Keratinocyte (primary cell): ENCODE data around the gene TXN2. TPM values are rescaled to one million over a fixed set of nuclear protein-coding genes. Genes with fewer than 3 reads are reported as not detected.

ENCODE experiments used
- DNase-seq: peaks from one replicate; pipeline ENCODE4 v3.0.0-alpha.2; 2011; ENCODE audit warnings: low read depth, missing footprints, low spot score
- FAIRE-seq: peaks from 2 replicates; lab custom pipeline; 2011; peaks lifted over from hg19 to GRCh38; lab: Jason Lieb, UNC
- H2AFZ ChIP-seq: 2 replicates; pipeline ENCODE4 v1.6.0; 2012; ENCODE audit warnings: low read length, control low read depth, inconsistent platforms; ENCODE audit not compliant: control insufficient read depth
- H3K27ac ChIP-seq: 2 replicates; pipeline ENCODE4 v1.5.1; 2011; ENCODE audit warnings: low read length; ENCODE audit not compliant: control insufficient read depth, insufficient read depth
- H3K27me3 ChIP-seq: 3 replicates; pipeline ENCODE4 v1.6.0; 2011; ENCODE audit warnings: low read length; ENCODE audit not compliant: control insufficient read depth, insufficient read depth; ENCODE audit errors: extremely low read depth
- H3K36me3 ChIP-seq, 2 experiments: 2 replicates in 1 of 2; 3 replicates in 1 of 2; pipeline ENCODE4 v1.5.1; 2011; ENCODE audit warnings: low read length in 2 of 2, mild to moderate bottlenecking in 1 of 2; ENCODE audit not compliant: control insufficient read depth in 2 of 2, insufficient read depth in 2 of 2; ENCODE audit errors: extremely low read depth in 1 of 2
- H3K4me1 ChIP-seq: 3 replicates; pipeline ENCODE4 v1.5.1; 2011; ENCODE audit warnings: low read length; ENCODE audit not compliant: control insufficient read depth, insufficient read depth; ENCODE audit errors: extremely low read depth
- H3K4me2 ChIP-seq: 3 replicates; pipeline ENCODE4 v1.6.0; 2011; ENCODE audit warnings: low read depth, low read length; ENCODE audit not compliant: control insufficient read depth, insufficient read depth; ENCODE audit errors: extremely low read depth
- H3K4me3 ChIP-seq, 3 experiments: fragments of 200-600 bp in 1 of 3; sonication (generic) in 1 of 3; 2 replicates in 2 of 3; 3 replicates in 1 of 3; pipeline ENCODE4 v1.5.1; 2011 to 2016; ENCODE audit warnings: low read length in 3 of 3, mild to moderate bottlenecking in 3 of 3, control low read depth in 2 of 3, inconsistent platforms in 1 of 3, low read depth in 1 of 3, mixed read lengths in 1 of 3, mixed run types in 1 of 3, moderate library complexity in 1 of 3; ENCODE audit not compliant: control insufficient read depth in 2 of 3, insufficient read depth in 2 of 3; ENCODE audit errors: extremely low read depth in 1 of 3
- H3K79me2 ChIP-seq: 2 replicates; pipeline ENCODE4 v1.6.0; 2012; ENCODE audit warnings: low read length; ENCODE audit not compliant: control insufficient read depth, insufficient read depth
- H3K9ac ChIP-seq: 3 replicates; pipeline ENCODE4 v1.6.0; 2011; ENCODE audit warnings: low read length; ENCODE audit not compliant: control insufficient read depth, insufficient read depth; ENCODE audit errors: extremely low read depth
- H3K9me1 ChIP-seq: 3 replicates; pipeline ENCODE4 v1.6.0; 2011; ENCODE audit warnings: low read length; ENCODE audit not compliant: control insufficient read depth, insufficient read depth; ENCODE audit errors: extremely low read depth
- H3K9me3 ChIP-seq: 2 replicates; pipeline ENCODE4 v1.5.1; 2012; ENCODE audit warnings: low read depth, low read length; ENCODE audit not compliant: control insufficient read depth
- H4K20me1 ChIP-seq: 3 replicates; pipeline ENCODE4 v1.6.0; 2011; ENCODE audit warnings: low read length; ENCODE audit not compliant: control insufficient read depth, insufficient read depth; ENCODE audit errors: extremely low read depth
- CTCF ChIP-seq, 3 experiments: IDR thresholded peaks in 1 of 3; conservative IDR thresholded peaks in 1 of 3; optimal IDR thresholded peaks in 1 of 3; 2 replicates in 2 of 3; 3 replicates in 1 of 3; pipeline versions ENCODE3 to v1.5.1; 2011; ENCODE audit warnings: low read length in 3 of 3, mild to moderate bottlenecking in 3 of 3, moderate library complexity in 2 of 3, control low read depth in 1 of 3, inconsistent platforms in 1 of 3; ENCODE audit not compliant: insufficient read depth in 2 of 3; ENCODE audit errors: extremely low read depth in 1 of 3
- EZH2 ChIP-seq: IDR thresholded peaks from one replicate; pipeline ENCODE4 v1.6.1; 2012; ENCODE audit warnings: inconsistent platforms, mild to moderate bottlenecking, low read length, moderate library complexity
- dilution Hi-C: fragments of 300-500 bp; cut with MboI; formaldehyde crosslinking; loops from one replicate; pipeline ENCODE4 v1.7.0; 2020; ENCODE audit warnings: low sequenced_read_pairs; ENCODE audit not compliant: extremely low pct_ligation_motif_present
- polyA plus RNA-seq, 5 experiments: library from polyadenylated mRNA; depleted of rRNA in 3 of 5; stranded (reverse) in 3 of 5; stranded (forward) in 1 of 5; unstranded in 1 of 5; fragments of >200 nt; gene quantifications; 1 replicate in 1 of 5; 2 replicates in 3 of 5; 3 replicates in 1 of 5; pipeline versions ENCODE4 v1.2.1 to v1.2.3, GENCODE V29; 2011 to 2012; ENCODE audit warnings: missing spikeins in 2 of 5, low read depth in 1 of 5, low replicate concordance in 1 of 5

Gene TXN2
- polyA plus RNA-seq, 1 donor (not counting 4 experiments of a cell fraction or from before 2014, with no cell fraction given): 95.9 TPM

- Histone ChIP-seq H3K9me3 (no peaks in the 10 kb centered on the region), H2AFZ (peak overlapping the region; percentile 80), H4K20me1 (peaks cover 14% of the 10 kb centered on the region), H3K4me2 (peak overlapping the region; percentile 85), H3K79me2 (peaks cover 49% of the 10 kb centered on the region), H3K27ac (peak overlapping the region; percentile 98), H3K9ac (peak overlapping the region; percentile 99), H3K36me3 (peaks cover 17 to 40% of the 10 kb centered on the region in 2 experiments), H3K27me3 (no peaks in the 10 kb centered on the region), H3K4me3 (peak overlapping the region; percentile 72 to 100 (median 100)), H3K9me1 (no peaks in the 10 kb centered on the region), H3K4me1 (peaks cover 22% of the 10 kb centered on the region)
- no peak for FAIRE-seq
- dilution Hi-C loops: no loop called here
- no peak for DNase-seq
- TF ChIP-seq EZH2 (no peak), CTCF (optimal IDR thresholded peaks at IDR 0.05 in 1 of 3, IDR thresholded peaks at IDR 0.05 in 1 of 3, conservative IDR thresholded peaks at IDR 0.05 in 1 of 3; ENCODE audit: extremely low read depth in 1 of 3, insufficient read depth in 2 of 3, low read length in 3 of 3) (no peak)
Observed at GRCh38 chr22:36528341-36528740, 46.9 kb upstream of the TXN2 start.

GRCh38 chr22:36522662-36523061, 41.2 kb upstream of the TXN2 start:
- H3K4me3 ChIP-seq: no peak overlapping the region
- H3K9me1 ChIP-seq: no peaks in the 10 kb centered on the region
- no peak overlapping the region for H3K27ac ChIP-seq
- no peaks in the 10 kb centered on the region for H3K9me3 ChIP-seq
- H3K9ac ChIP-seq: no peak overlapping the region
- H4K20me1 ChIP-seq: peaks cover 17% of the 10 kb centered on the region
- H3K4me2 ChIP-seq: no peak overlapping the region
- H3K79me2 ChIP-seq: peaks cover 49% of the 10 kb centered on the region
- H3K36me3 ChIP-seq: peaks cover 60 to 88% of the 10 kb centered on the region in 2 experiments
- dilution Hi-C loops: no loop called here
- no peaks in the 10 kb centered on the region for H3K27me3 ChIP-seq
- H2AFZ ChIP-seq: no peak overlapping the region
- peaks cover 10% of the 10 kb centered on the region for H3K4me1 ChIP-seq
- DNase-seq (no peak), FAIRE-seq (no peak)
- TF ChIP-seq EZH2: no peak
- no peak for TF ChIP-seq CTCF (optimal IDR thresholded peaks at IDR 0.05 in 1 of 3, IDR thresholded peaks at IDR 0.05 in 1 of 3, conservative IDR thresholded peaks at IDR 0.05 in 1 of 3; ENCODE audit: extremely low read depth in 1 of 3, insufficient read depth in 2 of 3, low read length in 3 of 3)
